Natural killer cell (primary cell): ENCODE measurements around the gene RFX5. TPM values are rescaled to one million over a fixed set of nuclear protein-coding genes. Genes with fewer than 3 reads are reported as not detected.

Experiments used
- ATAC-seq, 3 donors: fragments of 150-1000 bp in 2 of 3; fragments of 200-7000 bp in 1 of 3; cut with Tn5 transposase; 1 replicate in 1 of 3; 2 replicates in 2 of 3; pipeline ENCODE4 v1.10.0; 2021; ENCODE audit warnings: mild to moderate bottlenecking in 2 of 3, moderate library complexity in 2 of 3
- DNase-seq, 2 donors: peaks; one replicate each; pipeline versions ENCODE4 v3.0.0 to v3.0.0-alpha.2; 2013 to 2021; ENCODE audit warnings: mixed read lengths in 1 of 2
- H3K27ac ChIP-seq: one replicate; pipeline ENCODE4 v1.5.1; 2013; ENCODE audit warnings: mild to moderate bottlenecking, low read length
- H3K27me3 ChIP-seq: one replicate; pipeline ENCODE4 v1.6.1; 2013; ENCODE audit warnings: low read length; ENCODE audit not compliant: control insufficient read depth, insufficient read depth
- H3K36me3 ChIP-seq: one replicate; pipeline ENCODE4 v1.6.1; 2013; ENCODE audit warnings: low read length; ENCODE audit not compliant: control insufficient read depth, insufficient read depth
- H3K4me1 ChIP-seq: one replicate; pipeline ENCODE4 v1.6.1; 2013; ENCODE audit warnings: low read length; ENCODE audit not compliant: control insufficient read depth, insufficient read depth
- H3K4me3 ChIP-seq: one replicate; pipeline ENCODE4 v1.5.1; 2013; ENCODE audit warnings: low read length
- H3K9me3 ChIP-seq: one replicate; pipeline ENCODE4 v1.6.1; 2013; ENCODE audit warnings: low read length; ENCODE audit not compliant: control insufficient read depth, insufficient read depth
- H3K27ac Mint-ChIP-seq, 2 donors: one replicate each; pipeline ENCODE4 v1.8.0; 2022; ENCODE audit warnings: mild to moderate bottlenecking in 2 of 2, mixed read lengths in 2 of 2, moderate library complexity in 1 of 2
- H3K27me3 Mint-ChIP-seq, 2 donors: one replicate each; pipeline ENCODE4 v1.8.0; 2022; ENCODE audit warnings: low read depth in 2 of 2, mixed read lengths in 2 of 2
- H3K36me3 Mint-ChIP-seq: one replicate; pipeline ENCODE4 v1.8.0; 2022; ENCODE audit warnings: mixed read lengths
- H3K4me1 Mint-ChIP-seq, 2 donors: one replicate each; pipeline ENCODE4 v1.8.0; 2022; ENCODE audit warnings: mixed read lengths in 2 of 2
- H3K4me3 Mint-ChIP-seq: one replicate; pipeline ENCODE4 v1.8.0; 2022; ENCODE audit warnings: mild to moderate bottlenecking, moderate library complexity, mixed read lengths
- H3K9me3 Mint-ChIP-seq, 2 donors: one replicate each; pipeline ENCODE4 v1.8.0; 2022; ENCODE audit warnings: mixed read lengths in 2 of 2
- WGBS: methylation state at CpG from one replicate; pipeline ENCODE4 v1.1.7; 2013; ENCODE audit warnings: missing lambda C conversion rate; ENCODE audit not compliant: insufficient coverage; 5-methylcytosine and 5-hydroxymethylcytosine counted together
- intact Hi-C: fragments of 100-400 bp; cut with micrococcal nuclease; formaldehyde crosslinking; loops from one replicate; pipeline ENCODE4 v1.14.2; 2022
- total RNA-seq, 4 donors: library from RNA; stranded (reverse); fragments of 120-200 nt in 1 of 4; gene quantifications; one replicate each; pipeline versions ENCODE4 v1.2.3 to v1.2.4, GENCODE V29; 2013 to 2022
- TF ChIP-seq, protein P1 (sequence below): fragments of 200-600 bp; IDR thresholded peaks from one replicate; pipeline ENCODE4 v1.8.0; 2022; ENCODE audit warnings: antibody characterized with exemption

The RFX5 gene
- total RNA-seq, 3 donors from 2014 or later (not counting 1 experiment from before 2014, with no cell fraction given), result 72.6 to 111 (median 110) TPM

GRCh38 chr1:151369621-151370048 is 22.6 kb upstream of the RFX5 start:
- Histone ChIP-seq H3K4me1 (peaks cover 9% of the 10 kb centered on the region), H3K9me3 (no peaks in the 10 kb centered on the region), H3K4me3 (no peak overlapping the region), H3K27me3 (no peaks in the 10 kb centered on the region), H3K36me3 (no peaks in the 10 kb centered on the region), H3K27ac (no peak overlapping the region)
- TF ChIP-seq, protein P1, sequence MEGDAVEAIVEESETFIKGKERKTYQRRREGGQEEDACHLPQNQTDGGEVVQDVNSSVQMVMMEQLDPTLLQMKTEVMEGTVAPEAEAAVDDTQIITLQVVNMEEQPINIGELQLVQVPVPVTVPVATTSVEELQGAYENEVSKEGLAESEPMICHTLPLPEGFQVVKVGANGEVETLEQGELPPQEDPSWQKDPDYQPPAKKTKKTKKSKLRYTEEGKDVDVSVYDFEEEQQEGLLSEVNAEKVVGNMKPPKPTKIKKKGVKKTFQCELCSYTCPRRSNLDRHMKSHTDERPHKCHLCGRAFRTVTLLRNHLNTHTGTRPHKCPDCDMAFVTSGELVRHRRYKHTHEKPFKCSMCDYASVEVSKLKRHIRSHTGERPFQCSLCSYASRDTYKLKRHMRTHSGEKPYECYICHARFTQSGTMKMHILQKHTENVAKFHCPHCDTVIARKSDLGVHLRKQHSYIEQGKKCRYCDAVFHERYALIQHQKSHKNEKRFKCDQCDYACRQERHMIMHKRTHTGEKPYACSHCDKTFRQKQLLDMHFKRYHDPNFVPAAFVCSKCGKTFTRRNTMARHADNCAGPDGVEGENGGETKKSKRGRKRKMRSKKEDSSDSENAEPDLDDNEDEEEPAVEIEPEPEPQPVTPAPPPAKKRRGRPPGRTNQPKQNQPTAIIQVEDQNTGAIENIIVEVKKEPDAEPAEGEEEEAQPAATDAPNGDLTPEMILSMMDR, result no peak
- H3K36me3 Mint-ChIP-seq, result no peaks in the 10 kb centered on the region
- 96% methylated on average over 15 of the region's 15 CpGs for WGBS
- intact Hi-C loops, result no loop called here
- no peaks in the 10 kb centered on the region for H3K9me3 Mint-ChIP-seq
- no peaks in the 10 kb centered on the region for H3K27me3 Mint-ChIP-seq
- ATAC-seq (no peak), DNase-seq (no peak)
- H3K4me1 Mint-ChIP-seq, result no peaks in the 10 kb centered on the region
- H3K4me3 Mint-ChIP-seq, result no peak overlapping the region
- H3K27ac Mint-ChIP-seq, result no peak overlapping the region

DNA sequence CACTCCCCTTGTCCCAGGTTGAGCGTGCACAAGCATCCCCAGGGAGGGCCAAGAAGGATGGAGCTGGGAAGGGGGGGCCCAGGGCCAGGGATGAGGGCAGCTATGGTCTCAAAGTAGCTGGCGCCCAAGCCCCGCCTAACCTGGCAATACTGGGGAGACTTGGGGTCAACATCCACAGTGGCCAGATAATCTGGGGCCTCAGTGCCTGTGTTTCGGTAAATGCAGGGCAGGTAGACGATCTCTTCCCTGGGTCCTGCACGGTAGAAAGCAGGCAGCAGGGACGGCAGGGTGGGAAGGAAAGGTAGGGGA is 22.2 kb upstream of the RFX5 start:
- H3K27ac ChIP-seq, result no peak overlapping the region
- H3K4me3 Mint-ChIP-seq, result no peak overlapping the region
- no peaks in the 10 kb centered on the region for H3K9me3 ChIP-seq
- no peaks in the 10 kb centered on the region for H3K9me3 Mint-ChIP-seq
- intact Hi-C loops, result no loop called here
- H3K4me1 ChIP-seq, result peaks cover 9% of the 10 kb centered on the region
- no peaks in the 10 kb centered on the region for H3K27me3 Mint-ChIP-seq
- H3K36me3 Mint-ChIP-seq, result no peaks in the 10 kb centered on the region
- H3K36me3 ChIP-seq, result no peaks in the 10 kb centered on the region
- TF ChIP-seq, protein P1, result no peak
- WGBS, result 85% methylated on average over 7 of the region's 7 CpGs
- ATAC-seq, result no peak
- no peak overlapping the region for H3K4me3 ChIP-seq
- H3K4me1 Mint-ChIP-seq, result no peaks in the 10 kb centered on the region
- H3K27ac Mint-ChIP-seq, result no peak overlapping the region
- H3K27me3 ChIP-seq, result no peaks in the 10 kb centered on the region
- no peak for DNase-seq

- H3K9me3 Mint-ChIP-seq, result no peaks in the 10 kb centered on the region
- intact Hi-C loops, result no loop called here
- H3K27ac Mint-ChIP-seq, result no peak overlapping the region
- no peak overlapping the region for H3K4me3 ChIP-seq
- H3K36me3 ChIP-seq, result no peaks in the 10 kb centered on the region
- H3K4me3 Mint-ChIP-seq, result no peak overlapping the region
- no peaks in the 10 kb centered on the region for H3K9me3 ChIP-seq
- no peak for DNase-seq
- H3K27me3 ChIP-seq, result no peaks in the 10 kb centered on the region
- no peaks in the 10 kb centered on the region for H3K4me1 Mint-ChIP-seq
- 90% methylated on average over 20 of the region's 20 CpGs for WGBS
- H3K36me3 Mint-ChIP-seq, result no peaks in the 10 kb centered on the region
- TF ChIP-seq, protein P1, result no peak
- no peak overlapping the region for H3K27ac ChIP-seq
- no peak for ATAC-seq
- H3K4me1 ChIP-seq, result peaks cover 9% of the 10 kb centered on the region
- no peaks in the 10 kb centered on the region for H3K27me3 Mint-ChIP-seq
Observed at GRCh38 chr1:151368393-151369301, 21.6 kb upstream of the RFX5 start.
